Activated naive CD4-positive, alpha-beta T cell treated with anti-CD3 and anti-CD28 coated beads for 36 hours (primary cell): Measurements from ENCODE around the gene SCUBE2. TPM values are rescaled to one million over a fixed set of nuclear protein-coding genes. Genes with fewer than 3 reads are reported as not detected.

Experiments used
- CTCF ChIA-PET: fragments of 350-600 bp; sonication (Branson Sonifier 250); formaldehyde crosslinking; loops from one replicate; lab custom pipeline; 2021; ENCODE audit warnings: antibody characterized with exemption; lab: Charles Lee
- DNase-seq: peaks from one replicate; pipeline ENCODE4 v3.0.0-alpha.2; 2020
- H3K27ac Mint-ChIP-seq: one replicate; pipeline ENCODE4 v1.8.0; 2021; ENCODE audit warnings: mild to moderate bottlenecking, mixed read lengths
- H3K27me3 Mint-ChIP-seq: one replicate; pipeline ENCODE4 v1.8.0; 2021; ENCODE audit warnings: low read depth, mixed read lengths
- H3K36me3 Mint-ChIP-seq: one replicate; pipeline ENCODE4 v1.8.0; 2021; ENCODE audit warnings: low read depth, mixed read lengths
- H3K4me1 Mint-ChIP-seq: one replicate; pipeline ENCODE4 v1.8.0; 2021; ENCODE audit warnings: low read depth, mixed read lengths
- H3K4me3 Mint-ChIP-seq: one replicate; pipeline ENCODE4 v1.8.0; 2021; ENCODE audit warnings: mild to moderate bottlenecking, moderate library complexity, mixed read lengths
- H3K9me3 Mint-ChIP-seq: one replicate; pipeline ENCODE4 v1.8.0; 2021; ENCODE audit warnings: mixed read lengths
- intact Hi-C: fragments of 100-400 bp; cut with micrococcal nuclease; formaldehyde crosslinking; loops from one replicate; pipeline ENCODE4 v1.15.1; 2023
- total RNA-seq, 2 experiments: library from RNA; stranded (reverse); gene quantifications; one replicate each; pipeline ENCODE4 v1.2.3, GENCODE V29; 2021

SCUBE2 gene
- total RNA-seq, 2 experiments from 2014 or later: 0.17 to 0.31 TPM

DNA sequence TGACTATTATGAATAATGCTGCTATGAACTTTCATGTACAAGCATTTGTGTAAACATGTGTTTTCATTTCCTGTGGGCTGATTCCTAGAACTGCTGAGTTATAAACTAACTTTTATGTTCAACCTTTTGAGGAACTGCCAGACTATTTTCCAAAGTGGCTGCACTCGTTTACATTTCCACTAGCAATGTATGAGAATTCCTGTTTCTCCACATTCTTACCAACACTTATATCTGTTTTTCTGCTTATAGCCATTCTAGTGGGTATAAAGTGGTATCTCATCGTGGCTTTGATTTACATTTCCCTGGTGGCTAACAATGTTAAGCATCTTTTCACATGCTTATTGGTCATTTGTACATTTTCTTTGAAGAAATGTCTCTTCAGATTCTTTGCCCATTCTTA, 35.2 kb upstream of the SCUBE2 start:
- H3K27me3 Mint-ChIP-seq: no peaks in the 10 kb centered on the region
- no peak overlapping the region for H3K4me3 Mint-ChIP-seq
- CTCF ChIA-PET: no interaction called here
- H3K27ac Mint-ChIP-seq: no peak overlapping the region
- H3K36me3 Mint-ChIP-seq: no peaks in the 10 kb centered on the region
- H3K9me3 Mint-ChIP-seq: no peaks in the 10 kb centered on the region
- DNase-seq: no peak
- no peaks in the 10 kb centered on the region for H3K4me1 Mint-ChIP-seq
- intact Hi-C loops: no loop called here

DNA sequence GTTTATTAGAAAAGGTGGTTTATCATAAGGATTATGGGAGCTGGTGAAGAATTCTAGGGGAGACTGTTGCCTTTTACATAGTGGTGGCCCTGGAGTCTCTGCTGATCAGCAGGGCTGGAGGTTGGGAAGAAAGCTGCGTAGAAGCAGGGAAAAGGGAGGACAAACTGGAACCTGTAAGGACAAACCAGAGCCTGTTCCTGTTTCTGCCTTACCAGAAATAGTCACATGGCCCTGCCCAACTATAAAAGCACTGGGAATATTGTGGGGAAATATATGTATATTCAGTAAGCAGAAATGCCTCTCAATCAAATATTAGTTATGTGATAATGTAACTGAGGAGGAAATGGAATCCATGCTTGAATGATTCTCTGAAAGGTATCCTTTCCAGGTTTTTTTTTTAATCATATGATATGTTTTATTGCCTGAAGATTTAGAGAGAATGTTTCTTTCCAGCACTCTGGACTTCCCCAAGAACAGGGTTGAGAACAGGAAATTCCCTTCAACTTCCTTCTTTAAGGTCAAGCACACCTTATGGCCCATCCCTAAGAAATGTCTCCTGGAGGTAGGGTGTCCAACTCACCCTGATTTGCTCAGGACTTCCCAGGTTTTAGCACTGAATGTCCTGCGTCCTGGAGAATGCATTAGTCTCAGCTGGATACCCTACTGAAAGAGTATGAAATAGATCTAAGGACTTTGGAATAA, 33.9 kb upstream of the SCUBE2 start:
- Mint-ChIP-seq H3K4me3 (no peak overlapping the region), H3K36me3 (no peaks in the 10 kb centered on the region), H3K4me1 (no peaks in the 10 kb centered on the region), H3K9me3 (no peaks in the 10 kb centered on the region), H3K27ac (no peak overlapping the region), H3K27me3 (no peaks in the 10 kb centered on the region)
- intact Hi-C loops: no loop called here
- CTCF ChIA-PET: interaction anchor here (0.7 to 2.3 kb wide), 3 partner anchors 12 to 1130 kb away, joined by 3 to 7 read pairs (median 5); no protein-coding TSS in a partner anchor
- DNase-seq: no peak

DNA sequence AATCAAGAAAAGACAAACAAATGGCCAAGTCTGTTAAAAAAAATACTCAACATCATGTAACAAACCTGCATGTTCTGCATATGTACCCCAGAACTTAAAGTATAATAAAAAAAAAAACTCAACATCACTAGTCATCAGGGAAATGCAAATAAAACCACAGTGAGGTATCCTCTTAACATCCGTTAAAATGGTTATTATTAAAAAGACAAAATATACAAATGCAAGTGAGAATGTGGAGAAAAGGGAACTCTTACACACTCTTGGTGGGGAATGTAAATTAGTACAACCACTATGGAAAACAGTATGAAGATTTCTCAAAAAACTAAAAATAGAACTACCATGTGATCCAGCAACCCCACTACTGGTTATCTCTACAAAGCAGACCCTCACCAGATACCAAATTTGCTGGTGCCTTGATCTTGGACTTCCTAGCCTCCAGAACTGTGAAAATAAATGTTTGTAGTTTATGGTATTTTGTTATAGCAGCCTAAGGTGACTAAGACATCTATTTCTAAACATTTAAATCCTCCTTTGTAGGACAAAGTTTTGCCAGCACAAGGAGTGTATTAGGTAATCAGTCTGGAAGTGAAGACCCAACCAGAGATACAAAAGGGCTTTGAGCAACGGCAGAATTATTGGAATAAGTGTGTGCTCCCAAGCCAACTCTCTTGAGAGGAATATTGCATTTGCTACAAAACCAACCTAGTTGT, 32.4 kb upstream of the SCUBE2 start:
- Mint-ChIP-seq H3K27me3 (no peaks in the 10 kb centered on the region), H3K9me3 (no peaks in the 10 kb centered on the region), H3K27ac (no peak overlapping the region), H3K4me3 (no peak overlapping the region), H3K4me1 (no peaks in the 10 kb centered on the region), H3K36me3 (no peaks in the 10 kb centered on the region)
- DNase-seq: no peak
- intact Hi-C loops: no loop called here
- CTCF ChIA-PET: interaction anchor here (2.3 kb wide), 1 partner anchor 14 kb away, joined by 7 read pairs; no protein-coding TSS in a partner anchor

DNA sequence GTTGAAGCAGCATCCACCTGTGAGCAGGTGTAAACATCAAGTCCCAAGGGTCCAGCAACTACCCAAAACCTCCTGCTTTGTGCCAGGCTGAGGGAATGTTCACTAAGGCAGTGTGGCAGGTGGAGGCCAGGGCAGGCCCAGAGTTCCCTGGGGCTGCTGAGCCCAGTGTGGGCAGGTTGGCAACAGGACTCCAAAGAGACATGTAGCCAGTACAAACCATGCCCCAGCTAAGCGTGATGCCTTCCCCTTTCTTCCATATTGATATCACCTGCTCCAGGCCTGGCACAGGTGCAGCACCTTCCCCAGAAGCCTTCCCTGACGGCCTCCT, 30.0 kb upstream of the SCUBE2 start:
- CTCF ChIA-PET: no interaction called here
- no peaks in the 10 kb centered on the region for H3K36me3 Mint-ChIP-seq
- H3K4me3 Mint-ChIP-seq: no peak overlapping the region
- no peaks in the 10 kb centered on the region for H3K4me1 Mint-ChIP-seq
- intact Hi-C loops: no loop called here
- H3K27me3 Mint-ChIP-seq: no peaks in the 10 kb centered on the region
- no peak for DNase-seq
- no peak overlapping the region for H3K27ac Mint-ChIP-seq
- no peaks in the 10 kb centered on the region for H3K9me3 Mint-ChIP-seq

DNA sequence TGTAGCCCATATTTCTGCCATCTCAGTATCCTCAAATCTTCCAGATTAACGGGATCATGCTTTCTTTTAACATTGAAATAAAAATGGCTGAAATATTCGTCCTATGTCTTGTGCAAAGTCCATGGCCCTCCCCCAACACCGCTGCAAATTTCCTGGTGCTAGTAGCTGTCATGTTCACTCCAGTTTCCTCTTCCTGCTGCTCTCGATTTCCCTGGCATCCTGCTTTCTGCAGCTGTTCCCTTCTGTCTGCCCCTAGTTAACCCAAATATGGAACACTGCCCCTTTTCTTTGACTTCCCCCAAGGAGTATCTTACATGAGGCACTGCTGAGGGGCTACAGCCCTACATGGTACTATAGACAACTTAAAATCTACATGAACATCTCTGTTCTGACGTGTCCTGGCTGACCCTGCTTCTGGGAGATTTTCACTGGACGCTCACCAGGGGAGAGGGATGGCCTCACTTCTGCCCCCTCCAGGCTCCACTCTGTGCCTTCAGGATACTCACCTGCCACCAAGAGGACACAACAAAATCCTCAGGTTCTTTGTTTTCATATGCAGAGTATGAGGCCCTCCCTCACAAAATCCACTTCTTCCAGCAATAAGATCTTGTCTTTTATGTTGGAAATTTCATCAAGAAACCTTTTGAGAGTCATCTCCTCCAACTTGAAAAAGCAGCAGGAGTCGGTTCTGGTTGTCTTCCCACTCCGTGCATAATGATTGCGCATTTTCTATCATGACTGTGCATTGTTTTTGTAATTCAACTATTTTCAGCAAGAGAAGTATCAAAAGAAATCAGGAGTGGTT, 29.5 kb upstream of the SCUBE2 start:
- no peak for DNase-seq
- Mint-ChIP-seq H3K36me3 (no peaks in the 10 kb centered on the region), H3K27me3 (no peaks in the 10 kb centered on the region), H3K4me3 (no peak overlapping the region), H3K9me3 (no peaks in the 10 kb centered on the region), H3K27ac (no peak overlapping the region), H3K4me1 (no peaks in the 10 kb centered on the region)
- CTCF ChIA-PET: no interaction called here
- intact Hi-C loops: no loop called here

DNA sequence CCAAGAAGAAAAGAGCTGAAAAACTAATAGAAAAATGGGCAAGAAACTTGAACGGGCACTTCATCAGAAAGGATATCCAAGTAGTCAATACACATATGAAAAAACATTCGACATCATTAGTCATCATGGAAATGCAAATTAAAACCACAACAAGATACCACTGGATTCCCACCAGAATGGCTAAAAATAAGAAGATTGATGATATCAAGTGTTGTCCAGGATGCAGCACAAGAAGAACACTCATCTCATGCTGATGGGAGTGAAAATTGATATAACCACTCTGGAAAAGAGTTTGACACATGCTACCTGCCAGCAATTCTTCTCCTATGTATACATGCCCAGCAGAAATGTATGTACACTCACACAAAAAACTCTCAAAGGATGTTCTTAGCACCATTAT, 26.9 kb upstream of the SCUBE2 start:
- Mint-ChIP-seq H3K27me3 (no peaks in the 10 kb centered on the region), H3K27ac (no peak overlapping the region), H3K9me3 (peaks cover 6% of the 10 kb centered on the region), H3K4me1 (no peaks in the 10 kb centered on the region), H3K4me3 (no peak overlapping the region), H3K36me3 (no peaks in the 10 kb centered on the region)
- DNase-seq: no peak
- CTCF ChIA-PET: interaction anchor here (0.7 to 1.4 kb wide), 3 partner anchors 67 to 101 kb away, joined by 3 read pairs; no protein-coding TSS in a partner anchor
- intact Hi-C loops: no loop called here

DNA sequence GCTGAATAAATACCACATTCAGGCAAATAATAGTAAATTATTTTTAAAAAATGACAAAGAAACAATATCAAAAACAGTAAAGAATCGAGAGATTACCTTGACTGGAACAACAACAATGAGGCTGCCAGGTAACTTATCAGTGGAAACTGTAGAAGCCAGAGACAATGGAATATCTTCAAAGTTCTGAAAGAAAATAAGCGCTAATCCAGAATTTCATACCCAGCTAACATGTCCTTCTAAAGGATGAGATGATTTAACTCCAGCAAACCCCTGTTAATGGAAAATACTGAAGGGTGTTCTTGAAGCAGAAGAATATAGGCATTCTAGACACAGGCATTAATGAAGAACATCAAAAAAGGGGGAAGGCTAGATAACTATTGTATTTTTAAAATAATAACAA, 20.7 kb upstream of the SCUBE2 start:
- Mint-ChIP-seq H3K27me3 (no peaks in the 10 kb centered on the region), H3K36me3 (peaks cover 1% of the 10 kb centered on the region), H3K27ac (no peak overlapping the region), H3K4me3 (no peak overlapping the region), H3K4me1 (no peaks in the 10 kb centered on the region), H3K9me3 (peaks cover 25% of the 10 kb centered on the region)
- intact Hi-C loops: no loop called here
- no peak for DNase-seq
- CTCF ChIA-PET: no interaction called here

DNA sequence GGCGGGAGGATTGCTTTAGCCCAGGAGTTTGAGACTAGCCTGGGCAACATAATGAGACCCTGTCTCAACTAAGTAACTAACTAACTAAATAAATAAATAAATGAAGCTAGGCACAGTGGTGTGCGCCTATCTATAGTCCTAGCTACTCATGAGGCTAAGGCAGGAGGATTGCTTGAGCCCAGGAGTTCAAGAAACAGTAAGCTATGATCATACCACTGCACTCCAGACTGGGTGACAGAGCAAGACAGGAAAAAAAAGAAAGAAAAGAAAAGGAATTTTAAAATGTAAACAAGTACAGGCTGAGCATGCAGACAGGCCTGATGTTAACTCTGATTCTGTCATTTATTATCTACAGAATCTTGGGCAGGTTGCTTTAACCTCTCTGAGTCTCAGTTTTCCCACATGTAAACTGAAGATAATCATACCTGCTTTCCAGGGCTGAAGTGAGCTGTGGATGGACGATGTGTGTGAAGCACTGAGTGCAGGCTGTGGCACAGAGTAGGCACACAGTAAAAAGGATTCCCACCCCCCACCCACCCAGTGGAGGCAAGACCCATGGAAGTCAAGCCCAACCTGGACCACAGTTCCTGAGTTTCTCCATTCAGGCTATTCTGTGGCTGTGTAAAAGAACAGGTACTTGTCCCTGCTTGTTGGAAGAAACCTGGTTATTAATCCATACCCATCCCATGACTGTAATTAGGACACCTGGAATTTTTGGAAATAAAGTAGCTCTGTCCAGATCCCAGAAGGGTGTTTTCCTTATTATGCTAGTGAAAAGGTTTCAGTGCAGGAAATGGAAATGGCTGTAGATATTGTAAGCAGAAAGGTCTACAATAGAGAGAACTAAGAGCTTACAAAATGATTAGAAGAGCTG, 18.7 kb upstream of the SCUBE2 start:
- peaks cover 25% of the 10 kb centered on the region for H3K9me3 Mint-ChIP-seq
- intact Hi-C loops: no loop called here
- no peak overlapping the region for H3K4me3 Mint-ChIP-seq
- peaks cover 1% of the 10 kb centered on the region for H3K36me3 Mint-ChIP-seq
- no peak for DNase-seq
- no peak overlapping the region for H3K27ac Mint-ChIP-seq
- H3K27me3 Mint-ChIP-seq: no peaks in the 10 kb centered on the region
- no peaks in the 10 kb centered on the region for H3K4me1 Mint-ChIP-seq
- CTCF ChIA-PET: interaction anchor here (1.1 to 2.5 kb wide), 3 partner anchors 28 to 397 kb away, joined by 4 to 9 read pairs (median 5); no protein-coding TSS in a partner anchor

DNA sequence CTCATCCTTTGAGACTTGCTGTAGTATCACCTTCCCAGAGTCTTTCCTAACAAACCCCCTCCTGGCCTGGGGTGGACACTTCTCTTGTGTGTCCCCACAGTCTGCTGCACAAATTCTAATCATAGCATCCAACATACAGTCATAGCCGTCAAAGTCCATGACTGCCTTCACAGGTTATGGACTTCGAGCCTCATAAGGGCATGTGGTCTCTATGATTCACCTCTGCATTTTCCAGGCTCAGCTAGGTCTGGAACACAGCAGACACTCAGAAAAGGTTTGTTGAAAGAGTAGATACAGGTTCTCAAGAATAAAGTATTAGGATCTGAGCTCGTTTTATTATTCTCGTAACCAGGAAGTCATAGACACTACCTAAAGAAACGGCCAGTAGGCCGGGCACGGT, 13.2 kb upstream of the SCUBE2 start:
- intact Hi-C loops: no loop called here
- Mint-ChIP-seq H3K9me3 (no peaks in the 10 kb centered on the region), H3K4me3 (no peak overlapping the region), H3K27me3 (peaks cover 4% of the 10 kb centered on the region), H3K4me1 (no peaks in the 10 kb centered on the region), H3K27ac (no peak overlapping the region), H3K36me3 (no peaks in the 10 kb centered on the region)
- DNase-seq: no peak
- CTCF ChIA-PET: interaction anchor here (0.5 kb wide), 1 partner anchor 430 kb away, joined by 3 read pairs; no protein-coding TSS in a partner anchor

DNA sequence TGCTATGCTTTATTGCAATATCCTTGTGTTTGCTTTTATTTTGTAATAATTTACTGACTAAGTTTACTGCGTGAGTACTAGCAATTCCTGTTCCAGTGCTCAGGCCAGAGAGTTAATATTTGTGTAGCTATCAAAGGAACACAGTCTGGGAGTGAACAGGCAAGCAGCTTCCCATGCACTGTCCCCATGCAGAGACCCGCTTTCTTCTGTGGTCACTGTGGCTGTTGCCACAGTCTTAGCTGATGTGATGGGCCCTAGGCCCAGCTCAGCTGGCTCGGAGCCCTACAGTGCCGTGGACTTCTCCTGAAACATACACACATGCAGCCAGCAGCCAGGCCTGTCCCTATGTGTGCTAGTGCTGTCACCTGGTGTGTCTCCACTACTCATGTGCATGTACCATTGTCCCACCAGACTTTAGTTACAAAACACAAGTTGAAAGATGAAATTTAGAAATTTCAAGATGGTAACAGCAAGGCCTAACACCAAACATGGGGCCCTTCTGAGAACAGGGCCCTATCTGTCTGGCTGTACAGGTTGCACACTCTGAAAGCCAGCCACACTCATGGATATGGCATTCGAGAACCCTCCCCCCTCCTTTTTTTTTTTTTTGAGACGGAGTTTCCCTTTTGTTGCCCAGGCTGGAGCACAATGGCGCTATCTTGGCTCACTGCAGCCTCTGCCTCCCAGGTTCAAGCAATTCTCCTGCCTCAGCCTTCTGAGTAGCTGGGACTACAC, 12.3 kb upstream of the SCUBE2 start:
- no peak for DNase-seq
- CTCF ChIA-PET: interaction anchor here (1.3 kb wide), 1 partner anchor 34 kb away, joined by 3 read pairs; no protein-coding TSS in a partner anchor
- Mint-ChIP-seq H3K27ac (no peak overlapping the region), H3K27me3 (peaks cover 5% of the 10 kb centered on the region), H3K4me3 (no peak overlapping the region), H3K36me3 (no peaks in the 10 kb centered on the region), H3K9me3 (no peaks in the 10 kb centered on the region), H3K4me1 (no peaks in the 10 kb centered on the region)
- intact Hi-C loops: no loop called here

DNA sequence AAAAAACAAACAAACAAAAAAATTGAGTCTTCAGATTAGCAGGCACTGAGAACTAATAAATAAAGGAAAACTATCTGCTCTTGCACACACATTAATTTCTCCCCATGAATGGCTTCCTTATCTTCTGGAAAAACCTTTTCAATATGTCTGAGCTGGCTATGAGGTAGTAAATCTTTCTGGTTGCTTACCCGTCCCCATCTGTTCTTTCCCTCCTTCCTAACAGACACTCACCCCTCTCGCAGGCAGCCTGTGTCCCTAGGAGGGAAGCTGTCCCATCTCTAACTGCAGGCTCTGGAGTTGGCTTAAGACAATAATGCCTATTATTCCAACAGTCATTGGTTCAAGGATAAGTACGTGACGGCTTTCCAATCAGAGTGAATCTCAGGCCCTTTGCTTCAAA, 8.2 kb upstream of the SCUBE2 start:
- no peak overlapping the region for H3K27ac Mint-ChIP-seq
- CTCF ChIA-PET: interaction anchor here (1.2 to 1.5 kb wide), 2 partner anchors 9 to 38 kb away, joined by 3 to 5 read pairs; no protein-coding TSS in a partner anchor
- H3K9me3 Mint-ChIP-seq: no peaks in the 10 kb centered on the region
- H3K4me1 Mint-ChIP-seq: no peaks in the 10 kb centered on the region
- intact Hi-C loops: no loop called here
- DNase-seq: no peak
- H3K36me3 Mint-ChIP-seq: no peaks in the 10 kb centered on the region
- H3K27me3 Mint-ChIP-seq: peaks cover 15% of the 10 kb centered on the region
- no peak overlapping the region for H3K4me3 Mint-ChIP-seq
